GM03348 (cell line): ENCODE results near the gene TAF1D.
"Not testable (repeated sequence)": the region's sequence is repeated elsewhere in the genome, so short reads cannot be mapped to it uniquely, and the experiment has no call there.

Experiments used
- DNase-seq: peaks from one replicate; pipeline ENCODE4 v3.0.0; 2012; ENCODE audit warnings: low spot score

Gene TAF1D

GRCh38 chr11:93741094-93741881 is at the start of gene TAF1D, which contains the start of gene C11orf54:
TAF1D (minus strand) TSS chr11:93741495; CDS start chr11:93739304, 2,191 bp downstream.
C11orf54 (plus strand) TSS chr11:93741672; CDS start chr11:93747394, 5,722 bp downstream.
- peak; percentile 97 for DNase-seq

- peak; percentile 16 for DNase-seq
Observed at GRCh38 chr11:93784935-93785360, 43.7 kb upstream of the TAF1D start.

GRCh38 chr11:93784145-93784934 is 43.0 kb upstream of the TAF1D start, which contains the start of gene MED17:
MED17 (plus strand) TSS chr11:93784282; CDS start chr11:93784514, 232 bp downstream.
- DNase-seq: peak; percentile 97

- DNase-seq: no peak
Observed at GRCh38 chr11:93783765-93784144, 42.5 kb upstream of the TAF1D start.

GRCh38 chr11:93783362-93783761 is 42.1 kb upstream of the TAF1D start:
- no peak for DNase-seq

GRCh38 chr11:93775289-93775688 is 34.0 kb upstream of the TAF1D start:
- no peak for DNase-seq

- not testable (repeated sequence) for DNase-seq
Observed at GRCh38 chr11:93774560-93774959, 33.3 kb upstream of the TAF1D start.

GRCh38 chr11:93773601-93774200 is 32.4 kb upstream of the TAF1D start:
- no peak for DNase-seq

- DNase-seq: no peak
Observed at GRCh38 chr11:93773045-93773477, 31.8 kb upstream of the TAF1D start.

GRCh38 chr11:93772123-93772522 is 30.8 kb upstream of the TAF1D start:
- no peak for DNase-seq

- no peak for DNase-seq
Observed at GRCh38 chr11:93770160-93770559, 28.9 kb upstream of the TAF1D start.

- DNase-seq: no peak
Observed at GRCh38 chr11:93767018-93767417, 25.7 kb upstream of the TAF1D start.

GRCh38 chr11:93766504-93766903 is 25.2 kb upstream of the TAF1D start:
- no peak for DNase-seq

- no peak for DNase-seq
Observed at GRCh38 chr11:93765551-93765950, 24.3 kb upstream of the TAF1D start.

GRCh38 chr11:93761910-93762309 is 20.6 kb upstream of the TAF1D start:
- DNase-seq: no peak

GRCh38 chr11:93759123-93759522 is 17.8 kb upstream of the TAF1D start:
- DNase-seq: not testable (repeated sequence)

GRCh38 chr11:93757924-93758865 is 16.9 kb upstream of the TAF1D start:
- no peak for DNase-seq

GRCh38 chr11:93757301-93757700 is 16.0 kb upstream of the TAF1D start:
- no peak for DNase-seq

GRCh38 chr11:93756748-93757147 is 15.5 kb upstream of the TAF1D start:
- DNase-seq: no peak

- no peak for DNase-seq
Observed at GRCh38 chr11:93753241-93753640, 11.9 kb upstream of the TAF1D start.

- DNase-seq: no peak
Observed at GRCh38 chr11:93751001-93751400, 9.7 kb upstream of the TAF1D start.
